ENCODE data around the gene TAC4. TPM values are rescaled to one million over a fixed set of nuclear protein-coding genes. Genes with fewer than 3 reads are reported as not detected.

TAC4 gene
- total and polyA plus RNA-seq, 2 experiments from 2014 or later = not detected

DNA sequence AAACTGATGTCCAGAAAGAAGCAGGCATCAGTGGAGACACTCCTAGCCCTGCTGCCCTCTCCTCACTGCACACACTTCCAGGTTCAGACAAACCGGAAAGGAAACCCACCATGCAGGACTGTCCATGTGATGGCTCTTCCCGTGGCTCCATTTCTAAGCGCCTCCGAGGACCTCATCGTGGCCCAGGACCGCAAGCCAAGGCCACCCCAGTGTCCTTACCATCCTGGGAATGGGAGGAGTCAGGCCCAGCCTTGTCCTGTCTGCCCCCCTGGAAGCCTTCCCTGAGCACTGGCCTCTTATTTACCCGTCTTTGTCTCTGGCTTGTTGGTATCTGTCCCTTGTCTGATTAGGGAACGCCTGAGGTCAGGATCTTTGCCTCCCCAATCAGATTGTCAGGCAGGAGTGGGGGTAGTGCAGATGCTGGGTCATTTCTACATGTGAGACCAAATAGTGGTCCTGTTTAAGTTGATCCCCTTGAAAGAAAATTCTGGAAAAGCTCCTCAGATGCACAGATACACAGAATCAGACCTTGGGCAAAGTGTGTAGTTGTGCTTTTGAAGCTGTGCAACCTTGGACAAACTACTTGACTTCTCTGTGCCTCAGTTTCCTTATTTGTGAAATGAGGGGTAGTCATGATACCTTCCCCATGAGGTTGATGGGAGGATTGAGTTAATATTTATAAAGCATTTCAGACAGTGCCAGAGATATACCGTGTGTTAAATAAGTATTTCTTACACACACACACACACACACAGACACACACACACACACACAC lies 744 bp downstream of the TAC4 start:
- H3K4me2 ChIP-seq = no peak overlapping the region
- H3K79me2 ChIP-seq = no peaks in the 10 kb centered on the region
- no peaks in the 10 kb centered on the region for H3K36me3 ChIP-seq (replicated peaks; ENCODE audit: insufficient read depth, low read depth)
- H3K9me2 ChIP-seq (replicated peaks; ENCODE audit: insufficient read depth) = no peaks in the 10 kb centered on the region
- no peak overlapping the region for H3K27ac ChIP-seq
- no peaks in the 10 kb centered on the region for H3K9me3 ChIP-seq (ENCODE audit: low read depth)
- peaks cover 27% of the 10 kb centered on the region for H3K27me3 ChIP-seq
- H3K4me1 ChIP-seq (ENCODE audit: insufficient read depth) = peaks cover 3% of the 10 kb centered on the region
- no peak overlapping the region for H2AFZ ChIP-seq
- no peaks in the 10 kb centered on the region for H4K20me1 ChIP-seq (ENCODE audit: insufficient read depth, poor library complexity, severe bottlenecking)
- DNase-seq (ENCODE audit: low spot score) = no peak
- WGBS (ENCODE audit: low lambda C conversion rate, missing lambda C conversion rate) = 67% methylated on average over 9 of the region's 9 CpGs
- TF ChIP-seq EZH2phosphoT487 (IDR thresholded peaks at IDR 0.05; ENCODE audit: low read depth, severe bottlenecking, unreplicated experiment) = no peak
- no peak for TF ChIP-seq EZH2 (IDR thresholded peaks at IDR 0.05; ENCODE audit: borderline replicate concordance)
- TF ChIP-seq, protein P1, sequence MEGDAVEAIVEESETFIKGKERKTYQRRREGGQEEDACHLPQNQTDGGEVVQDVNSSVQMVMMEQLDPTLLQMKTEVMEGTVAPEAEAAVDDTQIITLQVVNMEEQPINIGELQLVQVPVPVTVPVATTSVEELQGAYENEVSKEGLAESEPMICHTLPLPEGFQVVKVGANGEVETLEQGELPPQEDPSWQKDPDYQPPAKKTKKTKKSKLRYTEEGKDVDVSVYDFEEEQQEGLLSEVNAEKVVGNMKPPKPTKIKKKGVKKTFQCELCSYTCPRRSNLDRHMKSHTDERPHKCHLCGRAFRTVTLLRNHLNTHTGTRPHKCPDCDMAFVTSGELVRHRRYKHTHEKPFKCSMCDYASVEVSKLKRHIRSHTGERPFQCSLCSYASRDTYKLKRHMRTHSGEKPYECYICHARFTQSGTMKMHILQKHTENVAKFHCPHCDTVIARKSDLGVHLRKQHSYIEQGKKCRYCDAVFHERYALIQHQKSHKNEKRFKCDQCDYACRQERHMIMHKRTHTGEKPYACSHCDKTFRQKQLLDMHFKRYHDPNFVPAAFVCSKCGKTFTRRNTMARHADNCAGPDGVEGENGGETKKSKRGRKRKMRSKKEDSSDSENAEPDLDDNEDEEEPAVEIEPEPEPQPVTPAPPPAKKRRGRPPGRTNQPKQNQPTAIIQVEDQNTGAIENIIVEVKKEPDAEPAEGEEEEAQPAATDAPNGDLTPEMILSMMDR (IDR thresholded peaks at IDR 0.05; ENCODE audit: poor library complexity) = no peak
- no peak overlapping the region for H3K4me3 ChIP-seq

GRCh38 chr17:49845321-49845720 lies 2.5 kb downstream of the TAC4 start:
- TF ChIP-seq, protein P1 (IDR thresholded peaks at IDR 0.05; ENCODE audit: poor library complexity) = no peak
- no peak for TF ChIP-seq EZH2phosphoT487 (IDR thresholded peaks at IDR 0.05; ENCODE audit: low read depth, severe bottlenecking, unreplicated experiment)
- no peak for TF ChIP-seq EZH2 (IDR thresholded peaks at IDR 0.05; ENCODE audit: borderline replicate concordance)
- no peaks in the 10 kb centered on the region for H4K20me1 ChIP-seq (ENCODE audit: insufficient read depth, poor library complexity, severe bottlenecking)
- no peaks in the 10 kb centered on the region for H3K36me3 ChIP-seq (replicated peaks; ENCODE audit: insufficient read depth, low read depth)
- no peak for DNase-seq (ENCODE audit: low spot score)
- H3K4me1 ChIP-seq (ENCODE audit: insufficient read depth) = no peaks in the 10 kb centered on the region
- no peaks in the 10 kb centered on the region for H3K9me3 ChIP-seq (ENCODE audit: low read depth)
- H2AFZ ChIP-seq = no peak overlapping the region
- no peak overlapping the region for H3K27ac ChIP-seq
- H3K9me2 ChIP-seq (replicated peaks; ENCODE audit: insufficient read depth) = no peaks in the 10 kb centered on the region
- no peak overlapping the region for H3K4me2 ChIP-seq
- peaks cover 13% of the 10 kb centered on the region for H3K27me3 ChIP-seq
- 85% methylated on average over 3 of the region's 3 CpGs for WGBS (ENCODE audit: low lambda C conversion rate, missing lambda C conversion rate)
- no peak overlapping the region for H3K4me3 ChIP-seq
- H3K79me2 ChIP-seq = no peaks in the 10 kb centered on the region

GRCh38 chr17:49843774-49844350 lies 4.0 kb downstream of the TAC4 start:
- no peaks in the 10 kb centered on the region for H3K27me3 ChIP-seq
- H2AFZ ChIP-seq = no peak overlapping the region
- H3K9me2 ChIP-seq (replicated peaks; ENCODE audit: insufficient read depth) = no peaks in the 10 kb centered on the region
- H3K4me3 ChIP-seq = no peak overlapping the region
- no peaks in the 10 kb centered on the region for H3K36me3 ChIP-seq (replicated peaks; ENCODE audit: insufficient read depth, low read depth)
- no peak for DNase-seq (ENCODE audit: low spot score)
- no peaks in the 10 kb centered on the region for H3K9me3 ChIP-seq (ENCODE audit: low read depth)
- no peaks in the 10 kb centered on the region for H3K79me2 ChIP-seq
- no peak for TF ChIP-seq EZH2 (IDR thresholded peaks at IDR 0.05; ENCODE audit: borderline replicate concordance)
- TF ChIP-seq, protein P1 (IDR thresholded peaks at IDR 0.05; ENCODE audit: poor library complexity) = no peak
- TF ChIP-seq EZH2phosphoT487 (IDR thresholded peaks at IDR 0.05; ENCODE audit: low read depth, severe bottlenecking, unreplicated experiment) = no peak
- H3K4me1 ChIP-seq (ENCODE audit: insufficient read depth) = no peaks in the 10 kb centered on the region
- H3K27ac ChIP-seq = no peak overlapping the region
- H4K20me1 ChIP-seq (ENCODE audit: insufficient read depth, poor library complexity, severe bottlenecking) = no peaks in the 10 kb centered on the region
- WGBS (ENCODE audit: low lambda C conversion rate, missing lambda C conversion rate) = 93% methylated on average over 6 of the region's 6 CpGs
- H3K4me2 ChIP-seq = no peak overlapping the region

All from hepatocyte (in vitro differentiated cells).